Body of pancreas (tissue), 4 donors: Measurements from ENCODE around the gene COL4A4.

ENCODE experiments used
- CTCF ChIP-seq, 7 experiments: fragments of 450-650 bp in 4 of 7; fragments of 200-600 bp in 3 of 7; sonication (generic) in 3 of 7; IDR thresholded peaks; one replicate each; pipeline ENCODE4 v1.5.1; 2016 to 2019; ENCODE audit warnings: antibody characterized with exemption in 7 of 7
- POLR2A ChIP-seq, 3 donors: fragments of 450-650 bp; IDR thresholded peaks; one replicate each; pipeline ENCODE4 v1.6.1; 2016; ENCODE audit warnings: antibody characterized with exemption in 3 of 3, mild to moderate bottlenecking in 2 of 3

DNA sequence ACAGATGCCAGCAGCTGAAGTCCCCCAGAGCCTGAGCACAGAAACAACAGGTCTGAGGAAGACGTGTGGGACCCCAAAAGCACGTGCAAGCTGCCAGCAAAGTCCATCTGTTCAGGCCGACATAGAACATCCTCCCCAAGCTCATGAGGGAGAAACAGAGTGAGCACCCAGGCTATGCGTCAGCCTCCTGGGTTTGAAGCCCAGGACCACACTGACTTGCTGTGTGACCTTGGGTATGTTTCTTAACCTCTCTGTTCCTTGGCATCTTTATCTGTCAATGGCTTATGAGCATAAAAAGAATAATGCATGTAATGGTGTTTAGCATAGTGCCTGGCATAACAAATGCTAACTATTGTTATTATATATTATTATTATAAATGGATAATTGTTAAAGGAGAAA is 40.3 kb downstream of the COL4A4 start:
- TF ChIP-seq POLR2A (IDR thresholded peaks at IDR 0.05) (no peak), CTCF (IDR thresholded peaks at IDR 0.05) (no peak)
